ENCODE results near the gene SCAMP4.

GRCh38 chr19:1955171-1956121 lies 50.2 kb downstream of the SCAMP4 start:
- TF ChIP-seq CTCF (IDR thresholded peaks at IDR 0.05) = no peak
- TF ChIP-seq EP300 (IDR thresholded peaks at IDR 0.05) = no peak
- no peak for TF ChIP-seq POLR2A (IDR thresholded peaks at IDR 0.05; ENCODE audit: low read depth)

All from esophagus muscularis mucosa (tissue), 4 donors.